Kidney (tissue), 14 donors: ENCODE results near the gene ZBTB16. TPM values are rescaled to one million over a fixed set of nuclear protein-coding genes. Genes with fewer than 3 reads are reported as not detected.

Experiments
- DNase-seq, 5 donors: peaks; one replicate each; pipeline ENCODE4 v3.0.0-alpha.2; 2013 to 2020
- FAIRE-seq: peaks from 2 replicates; lab custom pipeline; 2012; peaks lifted over from hg19 to GRCh38; lab: Jason Lieb, UNC
- H3K27ac ChIP-seq, 2 donors: one replicate each; pipeline ENCODE4 v1.7.0; 2013; ENCODE audit warnings: low read depth in 2 of 2, low read length in 2 of 2, inconsistent platforms in 1 of 2
- H3K27me3 ChIP-seq: one replicate; pipeline ENCODE4 v1.7.1; 2013; ENCODE audit warnings: low read length, inconsistent platforms; ENCODE audit not compliant: control insufficient read depth, insufficient read depth
- H3K36me3 ChIP-seq, 3 donors: one replicate each; pipeline versions ENCODE4 v1.7.0 to v1.7.1; 2013; ENCODE audit warnings: low read length in 3 of 3, control low read depth in 1 of 3, inconsistent platforms in 1 of 3; ENCODE audit not compliant: insufficient read depth in 3 of 3, control insufficient read depth in 2 of 3
- H3K4me1 ChIP-seq, 3 donors: one replicate each; pipeline versions ENCODE4 v1.7.0 to v1.7.1; 2013; ENCODE audit warnings: low read length in 3 of 3, inconsistent platforms in 1 of 3, low read depth in 1 of 3; ENCODE audit not compliant: control insufficient read depth in 2 of 3, insufficient read depth in 2 of 3
- H3K4me3 ChIP-seq, 3 donors: one replicate each; pipeline versions ENCODE4 v1.7.0 to v1.8.1; 2013; ENCODE audit warnings: low read length in 3 of 3, control low read depth in 1 of 3, inconsistent platforms in 1 of 3
- H3K9ac ChIP-seq, 3 donors: one replicate each; pipeline versions ENCODE4 v1.7.0 to v1.7.1; 2013; ENCODE audit warnings: low read length in 3 of 3, control low read depth in 1 of 3, inconsistent platforms in 1 of 3
- H3K9me3 ChIP-seq, 3 donors: one replicate each; pipeline versions ENCODE4 v1.7.0 to v1.7.1; 2013; ENCODE audit warnings: low read length in 3 of 3, control low read depth in 1 of 3, inconsistent platforms in 1 of 3; ENCODE audit not compliant: control insufficient read depth in 2 of 3, insufficient read depth in 1 of 3
- intact Hi-C: fragments of 100-400 bp; cut with DNase I; formaldehyde crosslinking; loops from one replicate; pipeline ENCODE4 v1.11.1; 2022
- polyA plus RNA-seq: library from polyadenylated mRNA; stranded (reverse); fragments of 350-450 nt; fragmentation: Illumina TruSeq; extraction: RNeasy Lipid Tissue Mini Kit (QIAGEN cat#74804); gene quantifications from one replicate; pipeline ENCODE4 v1.2.3, GENCODE V29; 2014; ENCODE audit warnings: low read depth, low replicate concordance; ENCODE audit not compliant: insufficient read depth
- total RNA-seq: library from RNA; stranded (reverse); fragmentation: NEBNext Ultra II Directional; extraction: Animal tissue kit (Norgen Biotek cat#: 25700); gene quantifications from one replicate; pipeline ENCODE4 v1.2.1, GENCODE V29; 2021
- TF ChIP-seq, protein P1 (sequence below): IDR thresholded peaks from 3 replicates; pipeline ENCODE4 v1.5.1; 2012; ENCODE audit warnings: mild to moderate bottlenecking, moderate library complexity, borderline replicate concordance; ENCODE audit not compliant: insufficient read depth; ENCODE audit errors: extremely low read depth
- donor health status: control.
- donor health status: control.
- donor health status: control.
- donor health status: control.
- donor health status: control.
- donor health status: DM: yes; HTN: yes; CAD: no.
- donor health status: Normal renal cell carcinoma (clear cell type).

ZBTB16 gene
- total and polyA plus RNA-seq, 2 donors from 2014 or later = 2.5 to 126 TPM

DNA sequence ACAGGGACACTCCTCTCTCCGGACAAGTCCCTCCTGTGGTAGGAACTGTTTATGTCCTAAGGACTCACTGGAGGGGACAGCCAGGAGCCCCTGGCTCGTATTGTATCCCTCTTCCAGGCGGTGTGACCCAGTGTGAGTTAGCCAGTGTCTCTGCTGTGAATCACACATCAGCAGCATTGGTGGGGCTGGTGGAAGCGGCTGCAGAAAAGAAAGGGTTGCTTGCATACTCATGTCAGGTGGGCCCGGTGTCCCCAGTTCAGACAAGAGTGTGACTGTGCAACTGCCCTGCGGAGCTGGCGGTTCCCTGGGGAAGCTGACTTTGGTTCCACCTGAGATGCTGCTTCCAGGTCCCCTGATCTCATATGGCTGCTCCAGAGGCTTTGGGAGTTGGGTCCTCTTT is 99.4 kb downstream of the ZBTB16 start:
- Histone ChIP-seq H3K4me1 (peaks cover 0 to 69% (median 60%) of the 10 kb centered on the region in 3 donors), H3K36me3 (peaks cover 0 to 8% (median 6%) of the 10 kb centered on the region in 3 donors), H3K9me3 (no peaks in the 10 kb centered on the region), H3K27me3 (no peaks in the 10 kb centered on the region), H3K9ac (peak overlapping the region in 1 of 3 donors; percentile 16), H3K27ac (peak overlapping the region; percentile 75 to 94), H3K4me3 (no peak overlapping the region)
- intact Hi-C loops = no loop called here
- FAIRE-seq = no peak
- peak in 1 of 5 donors; percentile 75 for DNase-seq
- TF ChIP-seq, protein P1, sequence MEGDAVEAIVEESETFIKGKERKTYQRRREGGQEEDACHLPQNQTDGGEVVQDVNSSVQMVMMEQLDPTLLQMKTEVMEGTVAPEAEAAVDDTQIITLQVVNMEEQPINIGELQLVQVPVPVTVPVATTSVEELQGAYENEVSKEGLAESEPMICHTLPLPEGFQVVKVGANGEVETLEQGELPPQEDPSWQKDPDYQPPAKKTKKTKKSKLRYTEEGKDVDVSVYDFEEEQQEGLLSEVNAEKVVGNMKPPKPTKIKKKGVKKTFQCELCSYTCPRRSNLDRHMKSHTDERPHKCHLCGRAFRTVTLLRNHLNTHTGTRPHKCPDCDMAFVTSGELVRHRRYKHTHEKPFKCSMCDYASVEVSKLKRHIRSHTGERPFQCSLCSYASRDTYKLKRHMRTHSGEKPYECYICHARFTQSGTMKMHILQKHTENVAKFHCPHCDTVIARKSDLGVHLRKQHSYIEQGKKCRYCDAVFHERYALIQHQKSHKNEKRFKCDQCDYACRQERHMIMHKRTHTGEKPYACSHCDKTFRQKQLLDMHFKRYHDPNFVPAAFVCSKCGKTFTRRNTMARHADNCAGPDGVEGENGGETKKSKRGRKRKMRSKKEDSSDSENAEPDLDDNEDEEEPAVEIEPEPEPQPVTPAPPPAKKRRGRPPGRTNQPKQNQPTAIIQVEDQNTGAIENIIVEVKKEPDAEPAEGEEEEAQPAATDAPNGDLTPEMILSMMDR = no peak

DNA sequence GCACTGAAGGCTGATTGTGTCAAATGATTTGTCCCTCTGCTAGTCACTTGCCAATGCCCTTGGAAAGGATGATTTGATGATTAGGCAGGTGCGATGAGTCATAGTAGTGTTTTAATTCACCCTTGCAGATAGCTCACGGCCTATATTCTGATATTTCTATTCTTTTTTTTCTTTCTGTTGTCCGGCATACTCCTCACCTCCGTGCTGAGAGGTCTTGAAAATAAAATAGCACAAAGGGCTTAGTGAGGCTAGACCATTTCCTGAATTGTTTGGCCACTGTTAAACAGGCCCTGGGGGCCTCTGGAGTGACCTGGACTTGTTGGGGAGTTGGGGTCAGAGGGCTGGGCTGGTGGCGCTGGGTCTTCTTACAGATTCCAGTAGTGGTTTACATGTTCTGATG is 99.8 kb downstream of the ZBTB16 start:
- H3K4me1 ChIP-seq = peaks cover 0 to 71% (median 62%) of the 10 kb centered on the region in 3 donors
- no peaks in the 10 kb centered on the region for H3K9me3 ChIP-seq
- H3K27ac ChIP-seq = peak overlapping the region; percentile 75 to 94
- H3K4me3 ChIP-seq = no peak overlapping the region
- FAIRE-seq (no peak), DNase-seq (peak in 1 of 5 donors; percentile 75)
- intact Hi-C loops = no loop called here
- peak overlapping the region in 1 of 3 donors; percentile 16 for H3K9ac ChIP-seq
- TF ChIP-seq, protein P1 = no peak
- no peaks in the 10 kb centered on the region for H3K27me3 ChIP-seq
- peaks cover 0 to 8% (median 6%) of the 10 kb centered on the region in 3 donors for H3K36me3 ChIP-seq

DNA sequence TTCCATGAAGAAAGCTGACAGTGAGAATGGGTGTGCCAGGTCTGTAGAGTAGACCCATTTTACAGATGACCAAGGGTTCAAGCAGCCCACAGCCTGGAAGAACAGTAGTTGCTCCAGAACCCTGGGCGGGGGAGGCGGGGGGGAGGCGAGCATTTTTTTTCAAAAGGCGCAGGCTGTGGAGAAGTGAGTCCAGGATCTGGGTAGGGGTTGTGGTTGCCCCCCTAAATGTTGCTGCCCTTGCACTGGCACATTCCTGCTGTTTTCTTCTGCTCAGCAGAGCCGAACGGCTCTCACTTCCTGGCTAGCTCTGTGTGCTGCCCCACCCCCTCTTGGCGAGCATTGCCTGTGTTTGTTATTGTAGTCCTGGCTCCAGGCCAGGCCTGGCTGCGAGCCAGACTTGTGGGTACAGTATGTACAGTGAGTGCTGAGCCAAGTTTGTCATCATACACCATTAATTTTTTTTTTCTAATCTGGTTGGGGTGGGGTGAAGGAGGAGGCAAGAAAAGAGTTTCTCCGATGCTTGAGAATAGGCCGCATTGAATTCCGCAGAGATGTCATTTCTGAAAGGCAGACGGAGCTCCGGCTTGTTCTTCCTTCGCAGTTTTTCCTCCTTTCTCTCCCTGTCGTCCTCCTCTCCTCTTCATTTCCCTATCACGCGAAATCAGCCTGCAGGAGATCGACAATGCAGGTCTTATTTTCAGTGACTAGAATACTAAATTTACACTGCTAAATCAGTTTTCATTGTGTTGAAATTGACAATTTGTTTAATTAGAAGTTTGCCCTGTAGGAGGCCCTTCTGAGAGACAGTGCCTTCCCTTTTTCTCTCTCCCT is 100.5 kb downstream of the ZBTB16 start:
- no peaks in the 10 kb centered on the region for H3K9me3 ChIP-seq
- peaks cover 0 to 8% (median 6%) of the 10 kb centered on the region in 3 donors for H3K36me3 ChIP-seq
- H3K4me3 ChIP-seq = peak overlapping the region in 2 of 3 donors; percentile 29 to 39
- TF ChIP-seq, protein P1 = no peak
- peak overlapping the region; percentile 83 to 94 for H3K27ac ChIP-seq
- peak overlapping the region in 1 of 3 donors; percentile 17 for H3K9ac ChIP-seq
- intact Hi-C loops = loop anchor here (10.0 kb wide), 1 partner anchor 95 kb away; no protein-coding TSS in a partner anchor
- H3K27me3 ChIP-seq = no peaks in the 10 kb centered on the region
- peaks cover 0 to 74% (median 63%) of the 10 kb centered on the region in 3 donors for H3K4me1 ChIP-seq
- peak; percentile 96 to 99 (median 98) for DNase-seq
- FAIRE-seq = peak; percentile 98
